ENCODE results near the gene COL11A2. TPM values are rescaled to one million over a fixed set of nuclear protein-coding genes. Genes with fewer than 3 reads are reported as not detected.

COL11A2 gene
- total RNA-seq: 0.16 and 0.18 TPM in 2 replicates

DNA sequence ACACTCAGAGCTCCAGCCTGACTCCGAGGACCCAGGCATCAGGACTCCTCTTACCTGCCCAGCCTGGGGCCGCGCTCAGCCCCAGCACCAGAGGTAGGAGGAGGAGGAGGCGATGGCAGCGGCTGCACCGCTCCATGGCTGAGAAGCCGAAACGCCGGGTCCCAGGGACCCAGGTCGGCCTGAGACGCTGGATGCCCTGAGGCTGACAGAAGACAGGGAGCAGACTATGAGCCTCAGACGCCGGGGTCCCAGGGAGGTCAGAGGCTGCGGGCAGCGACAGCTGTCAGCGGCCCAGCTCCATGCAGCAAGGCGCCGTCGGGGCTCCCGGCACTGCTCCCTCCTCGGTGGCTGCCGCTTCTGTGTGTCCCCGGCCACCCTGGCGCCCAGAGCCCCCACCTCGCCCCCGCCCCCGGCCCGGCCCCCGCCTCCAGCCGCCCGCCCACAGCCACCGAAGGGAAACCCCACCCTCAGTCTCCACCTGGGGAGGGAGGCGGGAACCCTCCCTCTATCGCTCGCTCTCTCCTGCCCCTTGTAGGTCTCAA is at the start of gene COL11A2:
Gene COL11A2 (minus strand): TSS at position 363 of the 542 bp plus-strand sequence. CDS start 227 bp downstream, at position 136.

GRCh38 chr6:33208091-33208967 is 16.1 kb upstream of the COL11A2 start, which contains the start of gene RING1:
TSS of gene RING1 (plus strand) at chr6:33208500. CDS start at chr6:33208823, 323 bp downstream.

DNA sequence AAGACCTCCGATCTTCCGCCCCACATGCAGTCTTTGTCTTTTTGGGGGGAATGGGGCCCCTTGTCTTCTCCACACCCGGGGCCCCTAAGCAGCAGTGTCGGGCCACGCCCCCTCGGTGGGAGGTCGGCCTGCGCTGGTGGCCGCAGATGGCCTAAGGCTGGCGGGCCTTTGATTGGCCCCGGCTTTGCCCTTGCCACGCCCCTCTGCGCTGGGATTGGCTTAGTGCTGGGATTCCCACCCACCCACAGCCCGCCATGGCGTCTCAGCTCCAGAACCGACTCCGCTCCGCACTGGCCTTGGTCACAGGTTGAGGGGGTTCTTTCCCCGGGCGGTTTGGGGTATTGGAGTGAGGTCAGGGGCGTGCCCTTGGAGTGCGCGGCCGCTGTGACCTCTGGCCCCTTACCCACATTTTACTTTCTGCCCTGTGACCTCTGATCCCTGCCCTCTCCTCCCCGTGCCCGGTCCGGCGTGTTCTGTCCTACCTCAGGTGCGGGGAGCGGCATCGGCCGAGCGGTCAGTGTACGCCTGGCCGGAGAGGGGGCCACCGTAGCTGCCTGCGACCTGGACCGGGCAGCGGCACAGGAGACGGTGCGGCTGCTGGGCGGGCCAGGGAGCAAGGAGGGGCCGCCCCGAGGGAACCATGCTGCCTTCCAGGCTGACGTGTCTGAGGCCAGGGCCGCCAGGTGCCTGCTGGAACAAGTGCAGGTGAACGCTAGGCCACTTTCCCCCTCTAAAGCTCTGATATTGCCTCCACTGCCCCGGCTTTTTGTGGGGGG is 12.3 kb upstream of the COL11A2 start, which contains the start of gene HSD17B8:
Gene HSD17B8 (plus strand): TSS at position 241 of the 776 bp plus-strand sequence. CDS start 14 bp downstream, at position 255.

DNA sequence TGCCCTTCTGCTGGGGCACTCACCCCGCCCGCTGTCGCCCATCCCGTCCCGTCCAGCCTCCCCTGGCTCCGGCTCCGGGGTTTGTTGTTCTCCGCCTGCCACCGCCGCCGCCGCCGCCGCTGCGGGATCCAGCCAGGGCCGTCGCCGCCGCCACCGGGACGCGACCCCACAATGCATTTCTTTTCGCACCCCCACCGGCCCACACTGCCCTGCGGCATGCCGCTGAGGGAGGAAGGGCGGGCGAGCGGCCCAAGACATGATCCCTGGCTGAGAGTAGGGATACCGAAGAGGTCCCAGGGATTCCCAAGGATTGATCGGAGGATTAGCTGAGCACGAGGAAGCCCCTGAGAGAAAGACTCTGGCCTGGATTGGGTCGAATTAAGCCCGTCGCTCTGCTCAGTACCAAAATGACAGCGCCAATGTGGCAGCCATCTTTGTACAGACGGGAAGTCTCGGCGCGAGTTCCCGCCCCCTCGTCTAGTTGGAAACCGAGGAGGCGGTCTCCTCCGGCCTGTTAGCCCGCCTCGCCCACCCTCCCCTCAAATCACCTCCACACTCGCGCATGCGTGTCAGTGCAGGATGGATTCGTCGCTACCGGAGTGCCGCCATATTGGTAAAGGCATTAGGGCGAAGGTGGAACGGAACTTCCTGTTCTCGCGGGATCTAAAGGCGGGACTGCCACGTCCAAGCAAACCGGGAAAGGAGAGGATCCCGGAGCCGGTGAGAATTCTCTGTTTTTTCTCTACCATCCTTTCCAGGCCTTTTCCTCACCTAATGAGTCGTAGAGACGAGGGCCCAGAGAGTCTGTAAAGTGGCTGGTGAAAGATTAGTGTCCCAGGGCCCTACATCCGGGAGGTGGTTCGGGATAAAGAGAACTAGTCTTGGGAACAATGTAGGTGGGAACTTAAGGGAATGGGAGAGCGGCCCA is 8.2 kb upstream of the COL11A2 start, which contains the start of the genes RXRB and SLC39A7:
Gene RXRB (minus strand): TSS at position 447 of the 928 bp plus-strand sequence. CDS start 189 bp downstream, at position 258.
Gene SLC39A7 (plus strand): TSS at position 649 of the 928 bp plus-strand sequence. CDS start 379 bp downstream, outside the sequence.

Other genes with a start within 250 kb of the COL11A2 start
- 4.5 and 4.9 TPM in 2 replicates for gene HLA-DMA, start 239.4 kb downstream of the COL11A2 start, total RNA-seq
- gene BRD2, start 223.9 kb downstream of the COL11A2 start, total RNA-seq: 93.7 and 100 TPM in 2 replicates
- not detected in 2 replicates for gene HLA-DOA, start 182.9 kb downstream of the COL11A2 start, total RNA-seq
- 1.4 and 1.6 TPM in 2 replicates for gene HLA-DPA1, start 118.8 kb downstream of the COL11A2 start, total RNA-seq
- 12.1 and 27.1 TPM in 2 replicates for gene HLA-DPB1, start 116.5 kb downstream of the COL11A2 start, total RNA-seq
- gene RXRB, start 8.2 kb upstream of the COL11A2 start, total RNA-seq: 15.1 and 23.3 TPM in 2 replicates
- gene SLC39A7, start 8.4 kb upstream of the COL11A2 start, total RNA-seq: 166 and 183 TPM in 2 replicates
- 3.1 and 9.0 TPM in 2 replicates for gene HSD17B8, start 12.2 kb upstream of the COL11A2 start, total RNA-seq
- 9.9 and 12.6 TPM in 2 replicates for gene RING1, start 16.0 kb upstream of the COL11A2 start, total RNA-seq
- gene VPS52, start 79.4 kb upstream of the COL11A2 start, total RNA-seq: 28.2 and 40.2 TPM in 2 replicates
- gene RPS18, start 79.6 kb upstream of the COL11A2 start, total RNA-seq: 4,152 and 5,581 TPM in 2 replicates
- gene B3GALT4, start 84.7 kb upstream of the COL11A2 start, total RNA-seq: 2.3 and 3.6 TPM in 2 replicates
- gene WDR46, start 96.8 kb upstream of the COL11A2 start, total RNA-seq: 44.2 and 59.8 TPM in 2 replicates
- gene PFDN6, start 97.1 kb upstream of the COL11A2 start, total RNA-seq: 48.1 and 49.3 TPM in 2 replicates
- gene RGL2, start 106.5 kb upstream of the COL11A2 start, total RNA-seq: 31.4 and 36.6 TPM in 2 replicates
- 63.7 and 110 TPM in 2 replicates for gene TAPBP, start 121.6 kb upstream of the COL11A2 start, total RNA-seq
- 15.9 and 19.0 TPM in 2 replicates for gene ZBTB22, start 125.3 kb upstream of the COL11A2 start, total RNA-seq
- 41.7 and 42.3 TPM in 2 replicates for gene DAXX, start 130.5 kb upstream of the COL11A2 start, total RNA-seq
- 6.0 and 6.8 TPM in 2 replicates for gene KIFC1, start 199.4 kb upstream of the COL11A2 start, total RNA-seq
- gene PHF1, start 218.5 kb upstream of the COL11A2 start, total RNA-seq: 23.5 and 23.8 TPM in 2 replicates
- 134 and 151 TPM in 2 replicates for gene CUTA, start 225.6 kb upstream of the COL11A2 start, total RNA-seq
- gene SYNGAP1, start 227.6 kb upstream of the COL11A2 start, total RNA-seq: 2.9 and 3.7 TPM in 2 replicates